Measurements from ENCODE around the gene GRIN3A.
"Not testable (repeated sequence)": the region's sequence is repeated elsewhere in the genome, so short reads cannot be mapped to it uniquely, and the experiment has no call there.

GRIN3A gene

DNA sequence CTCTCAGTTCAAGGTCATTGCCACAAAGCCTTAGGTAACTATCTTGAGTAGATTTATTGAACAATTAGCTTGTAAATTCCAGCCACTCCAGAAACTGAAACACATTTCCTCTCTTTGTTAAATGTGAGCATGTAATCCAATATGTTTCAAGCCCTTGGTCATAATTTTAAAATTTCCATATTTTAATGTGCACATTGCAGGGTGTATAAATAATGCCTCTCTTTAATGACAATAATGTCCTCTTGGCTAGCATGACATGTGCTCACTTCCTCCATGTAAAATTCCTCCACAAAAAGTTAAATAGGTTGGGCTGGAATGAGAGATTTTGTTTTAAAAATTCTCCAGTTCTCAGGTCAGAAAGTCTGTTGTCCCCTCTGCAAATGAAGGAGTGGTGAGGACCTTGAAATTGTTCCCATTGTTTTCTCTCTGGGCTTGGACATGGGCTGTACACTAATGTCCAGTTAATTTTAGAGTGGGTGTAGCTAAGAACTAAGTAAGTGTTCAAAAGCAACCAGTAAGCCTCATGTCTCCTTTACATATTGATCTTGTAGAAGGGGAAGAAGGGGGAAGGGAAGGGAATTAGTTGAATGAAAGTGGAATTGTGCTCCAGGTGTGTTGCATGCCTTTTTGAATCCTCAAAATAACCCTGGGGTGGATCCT is 146.5 kb downstream of the GRIN3A start:
- DNase-seq, result no peak
- TF ChIP-seq GATA1 (IDR thresholded peaks at IDR 0.05; ENCODE audit: low read depth, low read length) (no peak), POLR2A (IDR thresholded peaks at IDR 0.05; ENCODE audit: low read length) (no peak)

GRCh38 chr9:101590901-101591300 is 147.5 kb downstream of the GRIN3A start:
- TF ChIP-seq GATA1 (IDR thresholded peaks at IDR 0.05; ENCODE audit: low read depth, low read length) (no peak), POLR2A (IDR thresholded peaks at IDR 0.05; ENCODE audit: low read length) (no peak)
- no peak for DNase-seq

GRCh38 chr9:101590074-101590473 is 148.4 kb downstream of the GRIN3A start:
- DNase-seq, result not testable (repeated sequence)

DNA sequence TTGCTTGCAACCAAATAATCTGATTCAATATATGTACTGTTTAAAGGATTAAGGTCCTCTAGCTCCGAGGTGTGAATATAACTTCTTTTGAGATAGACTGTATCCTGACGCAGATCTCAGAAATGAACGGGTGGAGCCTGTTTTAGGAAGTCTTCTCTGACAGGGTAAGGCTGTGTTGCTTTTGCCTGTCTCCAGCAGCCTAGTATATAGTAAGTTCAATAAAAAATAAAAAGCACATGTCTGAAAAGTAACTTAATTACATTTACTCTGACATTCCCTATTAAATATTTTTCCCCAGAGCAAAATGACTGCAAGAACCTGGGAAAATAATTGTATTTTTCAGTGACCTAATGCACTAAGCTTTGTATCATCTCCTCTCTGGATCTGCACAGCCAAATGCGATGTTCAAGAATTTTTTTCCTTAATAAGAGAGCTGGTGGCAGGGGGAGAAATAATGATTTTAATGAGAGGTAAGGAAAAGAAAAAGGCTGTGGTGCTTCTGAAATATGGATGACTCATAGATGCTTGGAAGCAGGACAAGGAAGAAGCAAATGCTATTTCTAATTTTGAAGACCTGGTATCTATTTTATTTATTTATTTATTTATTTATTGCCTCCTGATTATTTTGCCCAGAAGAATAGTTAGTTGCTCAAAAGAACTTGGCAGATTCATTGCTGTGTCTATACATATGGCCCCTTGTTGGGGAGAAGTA is 151.0 kb downstream of the GRIN3A start:
- no peak for DNase-seq
- no peak for TF ChIP-seq POLR2A (IDR thresholded peaks at IDR 0.05; ENCODE audit: low read length)
- no peak for TF ChIP-seq GATA1 (IDR thresholded peaks at IDR 0.05; ENCODE audit: low read depth, low read length)

DNA sequence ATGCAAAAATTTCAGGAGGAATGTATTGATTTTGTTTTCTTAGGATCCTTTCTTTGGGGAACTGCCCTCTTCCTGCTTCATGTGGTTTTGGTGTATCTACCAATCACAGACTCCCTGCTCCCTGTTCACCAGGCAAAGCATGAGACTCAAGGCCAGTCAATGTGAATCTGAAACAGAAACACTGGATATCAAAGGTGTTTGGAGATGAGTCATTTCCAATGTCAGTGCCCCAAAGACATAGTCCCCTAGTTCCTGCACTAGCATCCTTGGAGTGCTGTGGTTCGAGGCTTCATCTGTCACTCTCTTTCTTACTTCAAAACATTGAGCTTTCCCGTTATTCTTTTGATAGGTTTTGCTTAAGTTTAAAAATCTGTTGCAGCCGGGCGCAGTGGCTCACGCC is 151.8 kb downstream of the GRIN3A start:
- TF ChIP-seq POLR2A (IDR thresholded peaks at IDR 0.05; ENCODE audit: low read length), result no peak
- TF ChIP-seq GATA1 (IDR thresholded peaks at IDR 0.05; ENCODE audit: low read depth, low read length), result no peak
- DNase-seq, result no peak

- no peak for DNase-seq
- TF ChIP-seq GATA1 (IDR thresholded peaks at IDR 0.05; ENCODE audit: low read depth, low read length) (no peak), POLR2A (IDR thresholded peaks at IDR 0.05; ENCODE audit: low read length) (no peak)
These were observed 152.7 kb downstream of the GRIN3A start for GRCh38 chr9:101585740-101586139.

DNA sequence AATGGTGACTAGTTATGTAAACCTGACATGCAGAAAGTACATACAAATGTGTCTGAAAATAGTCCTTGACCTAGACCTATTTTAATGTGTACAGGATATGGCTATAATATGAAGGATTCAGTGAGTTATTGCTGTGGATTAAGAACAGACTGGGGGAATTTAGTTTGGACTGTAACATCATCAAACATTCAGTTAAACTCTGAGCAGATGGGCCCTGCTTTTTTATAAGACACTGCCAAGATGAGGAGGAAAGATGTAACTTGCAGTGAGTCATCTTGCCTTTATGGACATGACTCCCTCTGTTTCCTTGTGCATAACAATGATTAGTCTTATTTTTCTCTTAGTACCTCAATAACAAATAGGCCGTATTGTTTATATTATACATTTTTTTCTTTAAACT is 155.9 kb downstream of the GRIN3A start:
- TF ChIP-seq POLR2A (IDR thresholded peaks at IDR 0.05; ENCODE audit: low read length) (no peak), GATA1 (IDR thresholded peaks at IDR 0.05; ENCODE audit: low read depth, low read length) (no peak)
- DNase-seq, result peak in 1 of 2 experiments; percentile 11

DNA sequence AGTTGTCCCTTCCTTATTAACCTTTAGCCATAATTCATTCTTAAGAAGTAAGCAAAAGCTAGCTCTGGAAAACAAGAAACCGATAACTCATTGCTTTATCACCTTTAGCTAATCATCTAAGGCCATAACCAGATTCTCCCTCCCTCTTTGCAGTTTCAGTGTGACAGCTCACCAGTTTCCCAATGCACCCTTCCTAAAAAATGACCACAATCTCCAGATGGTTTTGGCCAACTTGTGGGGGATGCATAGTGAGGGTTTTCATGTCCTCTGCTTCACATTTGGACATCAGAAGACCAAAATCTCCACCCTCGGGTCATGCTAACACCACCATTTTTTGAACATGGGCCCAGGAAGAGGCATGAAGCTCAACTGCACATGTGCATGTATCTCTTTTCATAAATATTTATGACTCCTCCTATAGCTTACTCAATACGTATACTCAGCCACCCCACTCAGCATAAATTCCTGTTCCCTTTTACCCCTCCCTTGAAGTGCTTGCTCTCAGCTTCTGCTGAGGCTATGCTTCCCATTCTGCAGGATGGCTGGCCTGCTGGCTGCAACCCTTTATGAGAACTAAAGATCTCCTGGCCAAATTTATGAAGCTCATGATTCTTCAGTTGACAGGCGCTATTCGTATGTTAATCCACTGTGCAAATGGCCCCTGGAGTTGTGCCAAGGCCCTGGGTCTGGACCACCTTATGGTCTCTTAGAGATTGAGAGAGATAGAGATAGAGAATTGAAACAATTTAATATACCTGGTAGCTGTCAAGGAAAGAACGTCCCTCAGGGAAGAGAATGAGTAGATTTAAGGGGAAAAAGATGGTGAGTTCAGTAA is 158.5 kb downstream of the GRIN3A start:
- DNase-seq, result no peak
- no peak for TF ChIP-seq POLR2A (IDR thresholded peaks at IDR 0.05; ENCODE audit: low read length)
- TF ChIP-seq GATA1 (IDR thresholded peaks at IDR 0.05; ENCODE audit: low read depth, low read length), result no peak

GRCh38 chr9:101578378-101578777 is 160.1 kb downstream of the GRIN3A start:
- TF ChIP-seq GATA1 (IDR thresholded peaks at IDR 0.05; ENCODE audit: low read depth, low read length) (no peak), POLR2A (IDR thresholded peaks at IDR 0.05; ENCODE audit: low read length) (no peak)
- DNase-seq, result no peak

GRCh38 chr9:101574731-101575333 is 163.6 kb downstream of the GRIN3A start:
- no peak for DNase-seq

DNA sequence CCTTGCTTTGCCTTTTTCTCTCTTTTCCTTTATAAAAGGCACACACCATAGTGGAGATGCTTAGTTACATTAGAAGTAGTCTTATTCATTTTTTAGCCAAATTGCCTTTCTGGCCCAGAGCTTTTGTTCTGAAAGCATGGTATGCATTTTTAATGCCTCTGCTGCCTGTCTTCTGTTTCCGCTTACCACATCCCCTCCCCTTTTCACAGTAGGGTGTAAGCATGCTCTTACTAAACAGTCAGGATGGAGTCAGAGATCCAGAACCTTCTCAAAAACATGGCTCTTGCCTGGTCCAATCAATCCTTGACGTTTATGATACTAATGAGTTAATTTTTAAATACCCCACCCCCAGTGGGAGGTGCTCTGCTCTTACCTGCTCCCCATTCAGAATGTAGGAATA is 166.1 kb downstream of the GRIN3A start:
- no peak for TF ChIP-seq POLR2A (IDR thresholded peaks at IDR 0.05; ENCODE audit: low read length)

More at GRCh38 chr9:101574731-101575333, 163.6 kb downstream of the GRIN3A start:
- no peak for TF ChIP-seq GATA1 (IDR thresholded peaks at IDR 0.05; ENCODE audit: low read depth, low read length)

DNA sequence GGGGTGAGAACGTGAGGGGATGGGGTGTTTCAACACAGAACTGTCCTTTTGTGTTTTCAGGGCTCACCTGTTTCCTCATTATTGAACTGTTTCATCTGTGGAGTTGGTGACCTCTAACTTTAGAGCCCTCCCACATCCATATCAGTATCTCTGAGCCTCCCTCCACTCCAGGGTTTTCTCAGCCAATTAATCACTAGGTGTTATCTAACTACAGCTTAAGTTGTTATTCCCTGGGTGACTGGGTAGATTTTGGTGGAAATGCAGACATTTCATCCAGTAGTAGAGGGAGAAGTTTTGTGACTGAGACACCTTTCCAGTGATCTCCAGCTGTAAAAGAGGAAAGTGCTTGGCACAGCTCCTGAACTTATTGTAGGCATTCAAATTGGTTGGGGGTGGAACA is 167.3 kb downstream of the GRIN3A start:
- peak; percentile 56 to 69 for DNase-seq
- TF ChIP-seq POLR2A (IDR thresholded peaks at IDR 0.05; ENCODE audit: low read length), result no peak
- no peak for TF ChIP-seq GATA1 (IDR thresholded peaks at IDR 0.05; ENCODE audit: low read depth, low read length)

More for the DNA sequence above, 166.1 kb downstream of the GRIN3A start:
- no peak for DNase-seq

DNA sequence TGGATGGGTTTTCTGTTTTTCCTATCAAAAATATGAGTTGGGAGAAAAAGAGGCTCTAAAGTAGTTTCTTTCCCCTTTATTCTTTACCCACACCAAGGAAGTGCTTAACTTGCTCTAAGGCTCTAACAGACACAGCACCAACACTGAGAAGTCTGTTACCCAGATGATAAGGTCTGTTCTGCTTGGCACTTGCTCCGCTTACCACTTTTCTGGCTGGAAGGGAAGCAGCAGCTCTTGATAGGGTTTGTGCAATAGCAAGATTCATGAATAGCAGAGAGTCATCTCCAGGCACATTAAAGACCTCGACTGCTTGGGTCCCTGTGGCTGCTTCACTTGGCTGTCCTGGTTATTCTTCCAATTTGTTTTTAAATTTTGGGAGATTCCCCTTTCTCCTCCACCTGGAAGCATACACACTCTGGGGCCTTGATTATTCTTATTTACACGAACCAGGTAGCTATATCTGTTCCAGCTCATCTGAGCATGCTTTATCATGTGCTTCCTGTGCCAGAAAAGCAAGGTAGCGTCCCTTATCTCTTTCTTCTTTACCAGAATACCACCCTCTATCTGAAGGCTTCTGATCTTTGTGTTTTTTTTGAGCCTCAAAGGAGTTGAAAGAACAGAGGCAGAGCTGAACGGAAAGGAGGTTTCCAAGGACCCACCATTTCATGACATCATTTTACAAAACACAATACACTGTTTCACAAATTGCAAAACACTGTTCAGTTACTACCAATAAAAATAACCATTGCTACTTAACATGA is 168.5 kb downstream of the GRIN3A start:
- no peak for TF ChIP-seq GATA1 (IDR thresholded peaks at IDR 0.05; ENCODE audit: low read depth, low read length)
- TF ChIP-seq POLR2A (IDR thresholded peaks at IDR 0.05; ENCODE audit: low read length), result peak; percentile 27
- peak; percentile 86 to 94 for DNase-seq

All from erythroblast (primary cell).